SU-DHL-6 (cell line): ENCODE results near the gene PQBP1.
A peak's percentile ranks its signal among the peaks of the same experiment; 100 is the strongest.

Source experiments
- H2AFZ ChIP-seq: fragments of 200-600 bp; sonication (generic); 2 replicates; pipeline ENCODE4 v1.6.1; 2014; ENCODE audit warnings: low read depth, mild to moderate bottlenecking, moderate library complexity, mixed read lengths, antibody characterized with exemption, low read length; ENCODE audit not compliant: severe bottlenecking
- H3F3A ChIP-seq: fragments of 200-600 bp; shearing (Covaris generic); 2 replicates; pipeline ENCODE4 v1.6.0; 2016; ENCODE audit warnings: antibody characterized with exemption, mild to moderate bottlenecking; ENCODE audit not compliant: insufficient read depth
- H3K27ac ChIP-seq: fragments of 200-600 bp; sonication (generic); 2 replicates; pipeline ENCODE4 v1.5.1; 2016; ENCODE audit warnings: low read depth, mild to moderate bottlenecking, low read length, moderate library complexity, mixed read lengths
- H3K27me3 ChIP-seq: fragments of 200-600 bp; sonication (generic), shearing (Covaris generic); 2 replicates; pipeline ENCODE4 v1.6.0; 2014; ENCODE audit warnings: mild to moderate bottlenecking, low read length
- H3K36me3 ChIP-seq: fragments of 200-600 bp; sonication (generic); 2 replicates; pipeline ENCODE4 v1.6.1; 2014; ENCODE audit warnings: mild to moderate bottlenecking, low read length, mixed read lengths
- H3K4me2 ChIP-seq: fragments of 300-600, 200-600 bp; shearing (Covaris generic), sonication (generic); 2 replicates; pipeline ENCODE4 v1.6.0; 2014; ENCODE audit warnings: low read length, low read depth, mild to moderate bottlenecking; ENCODE audit not compliant: poor library complexity, severe bottlenecking
- H3K4me3 ChIP-seq: fragments of 200-600 bp; sonication (generic); 2 replicates; pipeline ENCODE4 v1.5.1; 2014; ENCODE audit warnings: antibody characterized with exemption, low read length, mild to moderate bottlenecking, mixed read lengths; ENCODE audit not compliant: insufficient read depth, poor library complexity, severe bottlenecking
- H3K79me2 ChIP-seq: fragments of 200-600 bp; sonication (generic); 2 replicates; pipeline ENCODE4 v1.6.1; 2014; ENCODE audit warnings: mild to moderate bottlenecking, low read length, moderate library complexity; ENCODE audit not compliant: insufficient read depth
- H3K9ac ChIP-seq: fragments of 200-600 bp; sonication (generic); 2 replicates; pipeline ENCODE4 v1.7.0; 2014; ENCODE audit warnings: mild to moderate bottlenecking, low read length
- H3K9me2 ChIP-seq: fragments of 200-600 bp; sonication (generic); replicated peaks from 2 replicates; pipeline ENCODE4 v1.6.1; 2014; ENCODE audit warnings: low read length; ENCODE audit not compliant: insufficient read depth
- H3K9me3 ChIP-seq: fragments of 200-600 bp; sonication (generic); 2 replicates; pipeline ENCODE4 v1.6.1; 2014; ENCODE audit warnings: low read length, mixed read lengths; ENCODE audit not compliant: insufficient read depth
- H4K20me1 ChIP-seq: fragments of 200-600 bp; sonication (generic); 2 replicates; pipeline ENCODE4 v1.6.1; 2014; ENCODE audit warnings: low read depth, mild to moderate bottlenecking, antibody characterized with exemption, low read length, moderate library complexity, mixed read lengths
- CTCF ChIP-seq: fragments of 200-600 bp; sonication (generic); IDR thresholded peaks from one replicate; pipeline ENCODE4 v1.5.1; 2017; ENCODE audit warnings: antibody characterized with exemption, mild to moderate bottlenecking, low read length, moderate library complexity; ENCODE audit not compliant: insufficient read depth, poor library complexity, severe bottlenecking
- EZH2phosphoT487 ChIP-seq: fragments of 200-600 bp; sonication (generic), shearing (Covaris generic); conservative IDR thresholded peaks from 2 replicates; pipeline ENCODE4 v1.6.1; 2018; ENCODE audit warnings: mild to moderate bottlenecking, antibody characterized with exemption, low read length, moderate library complexity, mixed read lengths

The PQBP1 gene

DNA sequence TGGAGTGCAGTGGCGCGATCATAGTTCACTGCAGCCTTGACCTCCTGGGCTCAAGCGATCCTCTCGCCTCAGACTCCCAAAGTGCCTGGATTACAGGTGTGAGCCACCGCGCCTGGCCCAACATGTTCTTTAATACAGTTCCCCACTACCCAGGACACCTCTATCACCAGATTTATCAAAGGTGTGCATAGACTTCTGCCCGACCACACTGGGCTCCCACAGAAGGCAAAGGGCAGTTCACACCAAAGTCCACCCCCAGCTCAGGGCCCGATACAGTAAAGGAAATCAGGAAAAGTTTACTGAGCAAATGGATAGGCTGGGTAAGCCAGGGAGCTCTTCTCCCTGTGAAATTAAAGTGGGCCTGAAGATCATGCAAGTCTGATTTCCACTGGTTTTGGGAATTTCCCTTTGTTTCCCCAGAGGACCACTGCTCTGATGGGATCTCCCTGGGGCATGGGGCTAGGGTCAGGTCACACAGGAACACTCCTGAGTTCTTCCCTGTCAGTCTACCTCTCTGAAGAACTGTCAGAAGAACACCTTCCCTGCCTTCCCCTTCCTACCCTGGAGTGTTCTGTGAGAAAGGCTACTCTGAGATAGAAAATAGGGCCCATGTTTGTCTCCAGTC lies 38.8 kb downstream of the PQBP1 start:
- Histone ChIP-seq H3K27ac (peak overlapping the region; percentile 97), H3K4me3 (no peak overlapping the region), H3K27me3 (no peaks in the 10 kb centered on the region), H3K9me2 (no peaks in the 10 kb centered on the region), H4K20me1 (no peaks in the 10 kb centered on the region), H2AFZ (no peak overlapping the region), H3K9ac (no peak overlapping the region), H3K4me2 (peak overlapping the region; percentile 38), H3K36me3 (no peaks in the 10 kb centered on the region), H3K79me2 (no peaks in the 10 kb centered on the region), H3F3A (peaks cover 25% of the 10 kb centered on the region), H3K9me3 (no peaks in the 10 kb centered on the region)
- no peak for TF ChIP-seq CTCF
- TF ChIP-seq EZH2phosphoT487: no peak

GRCh38 chrX:48937054-48937907 lies 39.6 kb downstream of the PQBP1 start:
- Histone ChIP-seq H2AFZ (no peak overlapping the region), H3K27ac (peak overlapping the region; percentile 97), H3K9me3 (no peaks in the 10 kb centered on the region), H3K36me3 (no peaks in the 10 kb centered on the region), H3K4me2 (peak overlapping the region; percentile 80), H3K9me2 (no peaks in the 10 kb centered on the region), H4K20me1 (no peaks in the 10 kb centered on the region), H3K79me2 (no peaks in the 10 kb centered on the region), H3K27me3 (no peaks in the 10 kb centered on the region), H3K9ac (peak overlapping the region; percentile 35), H3K4me3 (no peak overlapping the region), H3F3A (peaks cover 25% of the 10 kb centered on the region)
- TF ChIP-seq CTCF (peak; percentile 43), EZH2phosphoT487 (no peak)

- peak overlapping the region; percentile 34 for H3K9ac ChIP-seq
- H3K79me2 ChIP-seq: no peaks in the 10 kb centered on the region
- peaks cover 25% of the 10 kb centered on the region for H3F3A ChIP-seq
- no peak overlapping the region for H2AFZ ChIP-seq
- peak overlapping the region; percentile 97 for H3K27ac ChIP-seq
- H3K36me3 ChIP-seq: no peaks in the 10 kb centered on the region
- H3K4me2 ChIP-seq: peak overlapping the region; percentile 80
- H3K27me3 ChIP-seq: no peaks in the 10 kb centered on the region
- TF ChIP-seq EZH2phosphoT487: no peak
- no peak for TF ChIP-seq CTCF
- H3K9me2 ChIP-seq: no peaks in the 10 kb centered on the region
- H4K20me1 ChIP-seq: no peaks in the 10 kb centered on the region
- no peaks in the 10 kb centered on the region for H3K9me3 ChIP-seq
- peak overlapping the region; percentile 42 for H3K4me3 ChIP-seq
Observed at GRCh38 chrX:48938721-48939425, 41.1 kb downstream of the PQBP1 start.
